Measurements from ENCODE around the gene FRMD8.

FRMD8 gene

GRCh38 chr11:65415499-65416340 is 29.3 kb downstream of the FRMD8 start:
- DNase-seq: peak; percentile 36

GRCh38 chr11:65416341-65416824 is 29.9 kb downstream of the FRMD8 start:
- peak; percentile 96 for DNase-seq

- DNase-seq: no peak
These were observed 30.6 kb downstream of the FRMD8 start for GRCh38 chr11:65416841-65417701.

- DNase-seq: no peak
These were observed 31.4 kb downstream of the FRMD8 start for GRCh38 chr11:65417702-65418430.

- DNase-seq: no peak
These were observed 31.9 kb downstream of the FRMD8 start for GRCh38 chr11:65418431-65418680.

GRCh38 chr11:65418681-65419459 is 32.4 kb downstream of the FRMD8 start:
- peak; percentile 86 for DNase-seq

- no peak for DNase-seq
These were observed 33.0 kb downstream of the FRMD8 start for GRCh38 chr11:65419460-65419771.

GRCh38 chr11:65419772-65420481 is 33.5 kb downstream of the FRMD8 start:
- DNase-seq: no peak

GRCh38 chr11:65420506-65420905 is 34.1 kb downstream of the FRMD8 start:
- DNase-seq: no peak

GRCh38 chr11:65420979-65421793 is 34.7 kb downstream of the FRMD8 start:
- peak; percentile 64 for DNase-seq

GRCh38 chr11:65421794-65422632 is 35.6 kb downstream of the FRMD8 start:
- DNase-seq: peak; percentile 96

- DNase-seq: peak; percentile 96
These were observed 36.4 kb downstream of the FRMD8 start, which contains the start of gene NEAT1 for GRCh38 chr11:65422633-65423515. Gene NEAT1 (plus strand): TSS chr11:65422798.

GRCh38 chr11:65423516-65424204 is 37.2 kb downstream of the FRMD8 start:
- DNase-seq: no peak

- DNase-seq: peak; percentile 40
These were observed 38.0 kb downstream of the FRMD8 start for GRCh38 chr11:65424205-65425104.

GRCh38 chr11:65425105-65425970 is 38.9 kb downstream of the FRMD8 start:
- peak; percentile 36 for DNase-seq
